SHP77 treated with DMSO at 0.1 percent for 48 hours (cell line): ENCODE results near the gene GPR158.

Experiments
- DNase-seq: peaks from one replicate; lab custom pipeline; 2025; lab: John Stamatoyannopoulos, UW

The GPR158 gene

GRCh38 chr10:25191162-25191895 is 16.5 kb downstream of the GPR158 start:
- no peak for DNase-seq

- no peak for DNase-seq
These were observed 23.4 kb downstream of the GPR158 start for GRCh38 chr10:25198151-25198550.

GRCh38 chr10:25206693-25207414 is 32.1 kb downstream of the GPR158 start:
- DNase-seq, result no peak

- DNase-seq, result no peak
These were observed 34.8 kb downstream of the GPR158 start for GRCh38 chr10:25209618-25210017.

GRCh38 chr10:25210265-25210664 is 35.5 kb downstream of the GPR158 start:
- DNase-seq, result no peak

- DNase-seq, result no peak
These were observed 45.4 kb downstream of the GPR158 start for GRCh38 chr10:25220156-25220555.

- DNase-seq, result no peak
These were observed 47.4 kb downstream of the GPR158 start for GRCh38 chr10:25222085-25222660.

- DNase-seq, result no peak
These were observed 52.2 kb downstream of the GPR158 start for GRCh38 chr10:25226775-25227682.

- no peak for DNase-seq
These were observed 57.0 kb downstream of the GPR158 start for GRCh38 chr10:25231751-25232150.

GRCh38 chr10:25232204-25232603 is 57.4 kb downstream of the GPR158 start:
- no peak for DNase-seq

- no peak for DNase-seq
These were observed 70.4 kb downstream of the GPR158 start for GRCh38 chr10:25245165-25245564.

- DNase-seq, result no peak
These were observed 82.8 kb downstream of the GPR158 start for GRCh38 chr10:25257646-25258045.

GRCh38 chr10:25261110-25261509 is 86.3 kb downstream of the GPR158 start:
- no peak for DNase-seq

- peak; percentile 90 for DNase-seq
These were observed 86.8 kb downstream of the GPR158 start for GRCh38 chr10:25261558-25261957.

GRCh38 chr10:25263931-25264330 is 89.1 kb downstream of the GPR158 start:
- DNase-seq, result no peak

GRCh38 chr10:25278180-25278579 is 103.4 kb downstream of the GPR158 start:
- DNase-seq, result no peak

GRCh38 chr10:25280076-25280475 is 105.3 kb downstream of the GPR158 start:
- no peak for DNase-seq

GRCh38 chr10:25280573-25280972 is 105.8 kb downstream of the GPR158 start:
- DNase-seq, result no peak

- DNase-seq, result no peak
These were observed 111.0 kb downstream of the GPR158 start for GRCh38 chr10:25285809-25286208.

GRCh38 chr10:25288181-25288580 is 113.4 kb downstream of the GPR158 start:
- no peak for DNase-seq

GRCh38 chr10:25294032-25294926 is 119.5 kb downstream of the GPR158 start:
- DNase-seq, result no peak
